Measurements from ENCODE around the gene SMYD3. TPM values are rescaled to one million over a fixed set of nuclear protein-coding genes. Genes with fewer than 3 reads are reported as not detected.

Gene SMYD3
- total RNA-seq, 4 donors from 2014 or later: 33.7 to 105 (median 51.4) TPM

DNA sequence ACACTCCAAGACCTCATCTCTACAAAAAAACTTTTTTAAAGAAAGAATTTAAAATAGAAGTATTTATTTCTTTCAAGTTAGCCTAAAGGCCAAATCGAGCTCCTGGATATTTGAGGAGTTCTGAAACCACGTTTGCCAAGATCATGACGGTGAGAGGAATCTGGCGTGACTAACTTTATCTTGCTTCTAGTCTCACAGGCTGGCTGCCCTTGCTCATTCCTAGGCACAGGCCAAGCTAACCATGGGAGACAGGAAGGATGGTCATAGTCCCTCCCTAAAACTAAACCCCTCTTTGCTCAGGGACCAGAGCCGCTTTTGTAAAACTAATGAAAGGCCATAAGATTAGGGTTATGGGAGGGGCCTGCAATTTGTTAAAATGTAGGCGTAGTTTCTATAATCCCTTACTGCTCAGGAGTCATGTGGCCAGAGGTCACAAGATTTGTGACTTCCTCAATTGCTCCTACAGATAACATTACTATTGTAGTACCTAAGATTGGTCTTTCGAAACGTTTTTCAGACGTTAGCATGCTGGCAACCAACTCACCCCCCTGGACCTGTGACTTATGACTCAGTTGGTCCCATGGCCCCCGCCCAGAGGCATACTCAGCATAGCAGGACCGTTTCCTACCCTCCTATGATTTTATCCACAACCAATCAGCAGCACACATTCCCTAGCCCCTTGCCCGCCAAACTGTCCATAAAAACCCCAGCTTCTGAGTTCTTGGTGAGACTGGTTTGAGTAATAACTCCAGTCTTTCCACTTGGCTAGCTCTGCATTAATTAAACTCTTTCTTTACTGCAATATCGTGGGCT is 425.0 kb downstream of the SMYD3 start:
- no peak overlapping the region for H3K27ac ChIP-seq
- no peaks in the 10 kb centered on the region for H3K9me3 ChIP-seq
- H3K36me3 ChIP-seq: no peaks in the 10 kb centered on the region
- TF ChIP-seq, protein P1, sequence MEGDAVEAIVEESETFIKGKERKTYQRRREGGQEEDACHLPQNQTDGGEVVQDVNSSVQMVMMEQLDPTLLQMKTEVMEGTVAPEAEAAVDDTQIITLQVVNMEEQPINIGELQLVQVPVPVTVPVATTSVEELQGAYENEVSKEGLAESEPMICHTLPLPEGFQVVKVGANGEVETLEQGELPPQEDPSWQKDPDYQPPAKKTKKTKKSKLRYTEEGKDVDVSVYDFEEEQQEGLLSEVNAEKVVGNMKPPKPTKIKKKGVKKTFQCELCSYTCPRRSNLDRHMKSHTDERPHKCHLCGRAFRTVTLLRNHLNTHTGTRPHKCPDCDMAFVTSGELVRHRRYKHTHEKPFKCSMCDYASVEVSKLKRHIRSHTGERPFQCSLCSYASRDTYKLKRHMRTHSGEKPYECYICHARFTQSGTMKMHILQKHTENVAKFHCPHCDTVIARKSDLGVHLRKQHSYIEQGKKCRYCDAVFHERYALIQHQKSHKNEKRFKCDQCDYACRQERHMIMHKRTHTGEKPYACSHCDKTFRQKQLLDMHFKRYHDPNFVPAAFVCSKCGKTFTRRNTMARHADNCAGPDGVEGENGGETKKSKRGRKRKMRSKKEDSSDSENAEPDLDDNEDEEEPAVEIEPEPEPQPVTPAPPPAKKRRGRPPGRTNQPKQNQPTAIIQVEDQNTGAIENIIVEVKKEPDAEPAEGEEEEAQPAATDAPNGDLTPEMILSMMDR (IDR thresholded peaks at IDR 0.05): no peak
- TF ChIP-seq POLR2A (IDR thresholded peaks at IDR 0.05): no peak
- DNase-seq: no peak
- intact Hi-C loops (cut with DNase I): no loop called here
- no peaks in the 10 kb centered on the region for H3K27me3 ChIP-seq
- no peak overlapping the region for H3K4me3 ChIP-seq (replicated peaks in 1 of 3)
- WGBS, 2 donors: 91 to 95% methylated on average over 13 of the region's 13 CpGs
- H3K4me1 ChIP-seq: no peaks in the 10 kb centered on the region

DNA sequence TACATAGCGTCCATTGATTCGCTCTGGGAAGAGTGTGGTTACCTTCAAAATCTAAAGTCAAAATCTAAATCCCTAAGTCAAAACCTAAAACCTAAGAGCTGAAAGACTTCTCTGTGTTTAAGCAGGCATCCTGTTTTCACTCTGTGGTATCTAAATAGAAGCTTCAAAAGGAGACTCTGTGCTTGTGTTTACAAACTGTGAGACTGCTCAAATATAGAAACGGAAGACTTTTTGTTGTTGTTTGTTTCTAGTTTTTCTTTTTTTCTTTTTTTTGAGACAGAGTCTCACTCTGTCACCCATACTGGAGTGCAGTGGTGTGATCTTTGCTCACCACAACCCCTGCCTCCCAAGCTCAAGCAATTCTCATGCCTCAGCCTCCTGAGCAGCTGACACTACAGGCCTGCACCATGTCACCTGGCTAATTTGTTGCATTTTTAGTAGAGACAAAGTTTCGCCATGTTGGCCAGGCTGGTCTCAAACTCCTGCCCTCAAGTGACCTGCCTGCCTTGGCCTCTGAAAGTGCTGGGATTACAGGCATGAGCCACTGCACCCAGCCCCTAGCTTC is 425.9 kb downstream of the SMYD3 start:
- Histone ChIP-seq H3K27me3 (no peaks in the 10 kb centered on the region), H3K4me1 (no peaks in the 10 kb centered on the region), H3K9me3 (no peaks in the 10 kb centered on the region), H3K4me3 (replicated peaks in 1 of 3) (no peak overlapping the region), H3K36me3 (no peaks in the 10 kb centered on the region), H3K27ac (no peak overlapping the region)
- TF ChIP-seq, protein P1 (IDR thresholded peaks at IDR 0.05): no peak
- TF ChIP-seq POLR2A (IDR thresholded peaks at IDR 0.05): no peak
- intact Hi-C loops (cut with DNase I): no loop called here
- 94% methylated on average over 4 of the region's 4 CpGs for WGBS, 2 donors
- DNase-seq: no peak

DNA sequence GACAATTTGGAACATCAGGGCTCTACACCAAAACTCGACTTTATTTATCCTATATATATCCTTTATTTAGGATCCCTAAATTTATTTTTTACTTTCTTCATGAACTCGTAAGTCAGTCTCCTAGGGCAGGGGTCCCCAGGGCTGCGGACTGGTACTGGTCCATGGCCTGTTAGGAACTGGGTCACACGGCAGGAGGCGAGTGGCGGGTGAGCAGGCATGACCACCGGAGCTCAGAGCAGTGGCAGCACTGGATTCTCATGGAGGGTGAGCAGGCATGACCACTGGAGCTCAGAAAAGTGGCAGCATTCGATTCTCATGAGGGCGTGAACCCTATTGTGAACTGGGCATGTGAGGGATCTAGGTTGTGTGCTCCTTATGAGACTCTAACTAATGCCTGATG is 427.0 kb downstream of the SMYD3 start:
- Histone ChIP-seq H3K27me3 (no peaks in the 10 kb centered on the region), H3K4me3 (replicated peaks in 1 of 3) (no peak overlapping the region), H3K4me1 (no peaks in the 10 kb centered on the region), H3K27ac (no peak overlapping the region), H3K9me3 (no peaks in the 10 kb centered on the region), H3K36me3 (no peaks in the 10 kb centered on the region)
- TF ChIP-seq, protein P1 (IDR thresholded peaks at IDR 0.05): no peak
- TF ChIP-seq POLR2A (IDR thresholded peaks at IDR 0.05): no peak
- no peak for DNase-seq
- 95 to 97% methylated on average over 9 of the region's 9 CpGs for WGBS, 2 donors
- intact Hi-C loops (cut with DNase I): no loop called here

DNA sequence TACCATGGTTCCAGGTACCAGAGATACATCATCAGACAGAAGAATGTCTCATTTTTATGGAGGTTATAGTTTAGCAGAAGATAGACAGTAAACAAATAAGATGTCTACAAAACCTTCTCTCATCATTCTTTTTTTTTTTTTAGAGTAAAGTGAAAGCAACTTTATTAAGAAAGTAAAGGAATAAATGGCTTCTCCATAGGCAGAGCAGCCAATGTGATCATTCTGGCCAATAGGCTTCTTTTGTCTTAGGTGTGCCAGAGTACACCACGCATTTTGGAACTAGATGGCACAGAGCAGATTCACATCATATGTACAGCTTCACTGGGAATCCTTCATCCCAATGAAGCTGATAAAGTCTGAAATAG is 428.2 kb downstream of the SMYD3 start:
- TF ChIP-seq, protein P1 (IDR thresholded peaks at IDR 0.05): no peak
- TF ChIP-seq POLR2A (IDR thresholded peaks at IDR 0.05): no peak
- Histone ChIP-seq H3K27me3 (no peaks in the 10 kb centered on the region), H3K36me3 (no peaks in the 10 kb centered on the region), H3K9me3 (no peaks in the 10 kb centered on the region), H3K4me3 (replicated peaks in 1 of 3) (no peak overlapping the region), H3K27ac (no peak overlapping the region), H3K4me1 (peaks cover 7 to 8% of the 10 kb centered on the region in 2 donors)
- WGBS, 2 donors: 95 to 98% methylated on average over 1 of the region's 1 CpG
- intact Hi-C loops (cut with DNase I): no loop called here
- DNase-seq: no peak
